ENCODE results near the gene LRWD1. TPM values are rescaled to one million over a fixed set of nuclear protein-coding genes. Genes with fewer than 3 reads are reported as not detected.
A peak's percentile ranks its signal among the peaks of the same experiment; 100 is the strongest.

The LRWD1 gene
- polyA plus RNA-seq (2011; rRNA removed): 10.7 and 14.9 TPM in 2 replicates
- 28.4 and 34.9 TPM in 2 replicates for polyA plus RNA-seq (2012; cell fraction: cytosol; rRNA removed)
- polyA plus RNA-seq (2012; cell fraction: nucleus; rRNA removed): 50.8 and 67.2 TPM in 2 replicates
- polyA plus RNA-seq (2017; fragmentation: RNase III; extraction: RNeasy Plus Mini Kit Qiagen cat#74134 plus additional on column Dnase treatment): 26.3 to 28.7 TPM (median 28.1 TPM) in 3 replicates
- 17.9 TPM in 2 replicates for polyA minus RNA-seq (2011; rRNA and poly(A)+ RNA removed)

DNA sequence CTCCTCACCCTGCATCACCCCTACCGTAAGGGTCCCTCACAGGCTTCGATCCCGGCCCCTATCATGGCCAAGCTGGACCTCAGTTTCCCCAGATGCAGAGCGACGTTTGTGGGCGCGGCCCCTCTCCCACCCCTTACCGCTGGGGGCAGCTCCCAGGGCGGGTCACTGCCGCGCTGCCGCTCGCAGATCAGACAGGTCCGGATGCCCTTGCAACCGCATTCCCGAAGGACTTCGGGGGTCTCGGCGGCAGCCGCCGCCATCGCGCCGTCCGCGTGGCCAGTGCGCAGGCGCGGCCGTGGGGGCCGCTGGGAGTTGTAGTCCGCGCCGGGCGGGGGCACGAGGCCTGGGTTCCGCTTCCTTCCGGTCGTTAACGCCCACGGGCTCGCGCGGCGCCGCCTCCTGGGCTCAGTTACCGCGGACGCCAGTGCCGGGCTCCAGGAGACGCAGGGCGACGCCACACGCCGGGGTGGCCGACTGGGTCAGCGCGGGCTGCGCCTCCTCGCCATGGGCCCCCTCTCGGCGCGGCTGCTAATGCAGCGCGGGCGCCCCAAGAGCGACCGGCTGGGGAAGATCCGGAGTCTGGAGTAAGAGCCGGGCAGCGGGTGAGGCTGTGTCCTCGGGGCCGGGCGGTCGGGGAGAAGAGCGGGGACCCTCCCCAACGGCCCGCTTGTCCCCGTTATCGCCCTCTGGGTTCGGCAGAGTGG lies at the start of gene LRWD1, which contains the start of gene ALKBH4:
Gene LRWD1, plus strand, starts transcription at position 408 of the 704 bp plus-strand sequence. Its CDS starts 97 bp downstream, at position 505.
Gene ALKBH4, minus strand, starts transcription at position 287 of the 704 bp plus-strand sequence. Its CDS starts 27 bp downstream, at position 260.
- Histone ChIP-seq H3K4me1 (peaks cover 10% of the 10 kb centered on the region; the same call in 2 of the 3 replicates), H3K9me3 (no peaks in the 10 kb centered on the region), H3K27ac (peak within 1 kb of the TSS; percentile 84 to 94), H3K4me2 (peak within 1 kb of the TSS; percentile 89), H3K4me3 (peak within 1 kb of the TSS; percentile 77)
- ChIA-PET CTCF (interaction anchor here (0.8 to 2.0 kb wide), 5 partner anchors 25 to 186 kb away, joined by 3 to 9 read pairs (median 4); no protein-coding TSS in a partner anchor), POLR2A (interaction anchor here (1.2 kb wide), 1 partner anchor 8 kb away, joined by 4 read pairs; no protein-coding TSS in a partner anchor)
- peak; percentile 65 for FAIRE-seq
- peak; percentile 89 to 94 for DNase-seq (ENCODE audit: low read depth in 1 of 2, low spot score in 1 of 2)
- WGBS (ENCODE audit: missing lambda C conversion rate): 3% methylated on average over 13 of the region's 81 CpGs
- TF ChIP-seq, protein P1, sequence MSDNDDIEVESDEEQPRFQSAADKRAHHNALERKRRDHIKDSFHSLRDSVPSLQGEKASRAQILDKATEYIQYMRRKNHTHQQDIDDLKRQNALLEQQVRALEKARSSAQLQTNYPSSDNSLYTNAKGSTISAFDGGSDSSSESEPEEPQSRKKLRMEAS (IDR thresholded peaks at IDR 0.05): peak; percentile 91
- no peak for TF ChIP-seq HDAC2 (IDR thresholded peaks at IDR 0.05)
- TF ChIP-seq JUN (IDR thresholded peaks at IDR 0.05): peak; percentile 70 to 78; a peak in 4 of 5 replicates
- no peak for TF ChIP-seq MAFK (IDR thresholded peaks at IDR 0.05; ENCODE audit: partially characterized antibody)
- 0 out of 5 replicates have a peak, but pooled peaks of 1 of the 2 experiments have one; percentile 19 for TF ChIP-seq RAD21 (conservative IDR thresholded peaks at IDR 0.05 in 1 of 2, IDR thresholded peaks at IDR 0.05 in 1 of 2)
- no peak for TF ChIP-seq FOXS1 (CRISPR knock-in tag; IDR thresholded peaks at IDR 0.05)
- TF ChIP-seq MYC (IDR thresholded peaks at IDR 0.05; ENCODE audit: borderline replicate concordance, low read length): peak; percentile 83
- TF ChIP-seq POLR2A (IDR thresholded peaks at IDR 0.05; ENCODE audit: low read length): peak; percentile 88
- TF ChIP-seq PHF8 (IDR thresholded peaks at IDR 0.05; ENCODE audit: borderline replicate concordance, low read depth): peak; percentile 46; the same call in 1 of the 2 replicates
- TF ChIP-seq MAZ (IDR thresholded peaks at IDR 0.05; ENCODE audit: borderline replicate concordance, low read depth, low read length): no peak
- no peak for TF ChIP-seq ELK1 (IDR thresholded peaks at IDR 0.05; ENCODE audit: low read depth, low read length)
- TF ChIP-seq KDM5A (IDR thresholded peaks at IDR 0.05): peak; percentile 83
- peak; percentile 8; the same call in 1 of the 3 replicates for TF ChIP-seq SMC3 (IDR thresholded peaks at IDR 0.05)
- TF ChIP-seq E2F6 (IDR thresholded peaks at IDR 0.05; ENCODE audit: borderline replicate concordance, low read depth): peak; percentile 83
- TF ChIP-seq JUNB (IDR thresholded peaks at IDR 0.05): no peak
- peak; percentile 82 to 89 for ATAC-seq

GRCh38 chr7:102415685-102416225 lies 49.0 kb upstream of the LRWD1 start:
- no peak for FAIRE-seq
- 96% methylated on average over 12 of the region's 12 CpGs for WGBS (ENCODE audit: missing lambda C conversion rate)
- DNase-seq (ENCODE audit: low read depth in 1 of 2, low spot score in 1 of 2): no peak
- no peak for TF ChIP-seq MAFK (IDR thresholded peaks at IDR 0.05; ENCODE audit: partially characterized antibody)
- TF ChIP-seq, protein P2, sequence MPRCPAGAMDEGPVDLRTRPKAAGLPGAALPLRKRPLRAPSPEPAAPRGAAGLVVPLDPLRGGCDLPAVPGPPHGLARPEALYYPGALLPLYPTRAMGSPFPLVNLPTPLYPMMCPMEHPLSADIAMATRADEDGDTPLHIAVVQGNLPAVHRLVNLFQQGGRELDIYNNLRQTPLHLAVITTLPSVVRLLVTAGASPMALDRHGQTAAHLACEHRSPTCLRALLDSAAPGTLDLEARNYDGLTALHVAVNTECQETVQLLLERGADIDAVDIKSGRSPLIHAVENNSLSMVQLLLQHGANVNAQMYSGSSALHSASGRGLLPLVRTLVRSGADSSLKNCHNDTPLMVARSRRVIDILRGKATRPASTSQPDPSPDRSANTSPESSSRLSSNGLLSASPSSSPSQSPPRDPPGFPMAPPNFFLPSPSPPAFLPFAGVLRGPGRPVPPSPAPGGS (IDR thresholded peaks at IDR 0.05): no peak
- TF ChIP-seq CHD4 (IDR thresholded peaks at IDR 0.05; ENCODE audit: borderline replicate concordance): no peak
- no peak for TF ChIP-seq BHLHE40 (IDR thresholded peaks at IDR 0.05; ENCODE audit: low read depth, low read length)
- TF ChIP-seq KDM1A (IDR thresholded peaks at IDR 0.05; ENCODE audit: low read depth): no peak
- TF ChIP-seq ZNF302 (CRISPR knock-in tag; IDR thresholded peaks at IDR 0.05): no peak
- TF ChIP-seq CEBPB (IDR thresholded peaks at IDR 0.05): no peak
- no peak for TF ChIP-seq NPAS2 (CRISPR knock-in tag; IDR thresholded peaks at IDR 0.05; ENCODE audit: borderline replicate concordance)
- no peak for TF ChIP-seq GATA3 (IDR thresholded peaks at IDR 0.05; ENCODE audit: borderline replicate concordance)
- TF ChIP-seq, protein P3, sequence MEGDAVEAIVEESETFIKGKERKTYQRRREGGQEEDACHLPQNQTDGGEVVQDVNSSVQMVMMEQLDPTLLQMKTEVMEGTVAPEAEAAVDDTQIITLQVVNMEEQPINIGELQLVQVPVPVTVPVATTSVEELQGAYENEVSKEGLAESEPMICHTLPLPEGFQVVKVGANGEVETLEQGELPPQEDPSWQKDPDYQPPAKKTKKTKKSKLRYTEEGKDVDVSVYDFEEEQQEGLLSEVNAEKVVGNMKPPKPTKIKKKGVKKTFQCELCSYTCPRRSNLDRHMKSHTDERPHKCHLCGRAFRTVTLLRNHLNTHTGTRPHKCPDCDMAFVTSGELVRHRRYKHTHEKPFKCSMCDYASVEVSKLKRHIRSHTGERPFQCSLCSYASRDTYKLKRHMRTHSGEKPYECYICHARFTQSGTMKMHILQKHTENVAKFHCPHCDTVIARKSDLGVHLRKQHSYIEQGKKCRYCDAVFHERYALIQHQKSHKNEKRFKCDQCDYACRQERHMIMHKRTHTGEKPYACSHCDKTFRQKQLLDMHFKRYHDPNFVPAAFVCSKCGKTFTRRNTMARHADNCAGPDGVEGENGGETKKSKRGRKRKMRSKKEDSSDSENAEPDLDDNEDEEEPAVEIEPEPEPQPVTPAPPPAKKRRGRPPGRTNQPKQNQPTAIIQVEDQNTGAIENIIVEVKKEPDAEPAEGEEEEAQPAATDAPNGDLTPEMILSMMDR (IDR thresholded peaks at IDR 0.05): no peak
- TF ChIP-seq ZC3H11A (IDR thresholded peaks at IDR 0.05): no peak
- no peak for TF ChIP-seq NFE2L2 (conservative IDR thresholded peaks at IDR 0.05; ENCODE audit: low read length)
- TF ChIP-seq TFCP2L1 (CRISPR knock-in tag; IDR thresholded peaks at IDR 0.05): no peak
- no peak for TF ChIP-seq E2F6 (IDR thresholded peaks at IDR 0.05; ENCODE audit: borderline replicate concordance, low read depth)
- no peak for TF ChIP-seq JUNB (IDR thresholded peaks at IDR 0.05)
- no peak for TF ChIP-seq HEYL (CRISPR knock-in tag; IDR thresholded peaks at IDR 0.05)
- TF ChIP-seq FOSL2 (IDR thresholded peaks at IDR 0.05): no peak
- TF ChIP-seq FOSL2 (CRISPR knock-in tag; IDR thresholded peaks at IDR 0.05): no peak
- TF ChIP-seq CBX8 (IDR thresholded peaks at IDR 0.05): no peak

More at GRCh38 chr7:102415685-102416225, 49.0 kb upstream of the LRWD1 start:
- Histone ChIP-seq H3K4me1 (no peaks in the 10 kb centered on the region), H3K4me2 (no peak overlapping the region), H3K27ac (no peak overlapping the region), H3K9me3 (no peaks in the 10 kb centered on the region), H3K4me3 (no peak overlapping the region)
- no peak for ATAC-seq
- ChIA-PET POLR2A (no interaction called here), CTCF (interaction anchor here (1.1 to 3.9 kb wide), 3 partner anchors 10 to 136 kb away, joined by 3 to 23 read pairs (median 4); no protein-coding TSS in a partner anchor)
